GM21515 (cell line): Measurements from ENCODE around the gene GALNT14.

Source experiments
- ATAC-seq: cut with Tn5 transposase; IDR thresholded peaks from one replicate; pipeline ENCODE4 v1.9.1; 2021; ENCODE audit not compliant: unreplicated experiment

The GALNT14 gene

DNA sequence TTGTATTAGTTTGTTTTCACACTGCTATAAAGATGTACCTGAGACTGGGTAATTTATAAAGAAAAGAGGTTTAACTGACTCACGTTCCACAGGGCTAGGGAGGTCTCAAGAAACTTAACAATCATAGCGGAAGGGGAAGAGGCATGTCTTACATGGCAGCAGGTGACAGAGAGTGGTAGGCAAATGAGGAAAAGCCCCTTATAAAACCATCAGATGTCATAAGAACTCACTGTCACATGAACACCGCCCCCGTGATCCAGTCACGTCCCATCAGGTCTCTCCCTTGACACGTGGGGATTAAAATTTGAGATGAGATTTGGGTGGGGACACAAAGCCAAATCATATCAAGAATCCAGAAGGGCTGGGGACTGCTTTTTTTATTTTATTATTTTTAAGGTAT is 120.0 kb downstream of the GALNT14 start:
- ATAC-seq, result no peak

DNA sequence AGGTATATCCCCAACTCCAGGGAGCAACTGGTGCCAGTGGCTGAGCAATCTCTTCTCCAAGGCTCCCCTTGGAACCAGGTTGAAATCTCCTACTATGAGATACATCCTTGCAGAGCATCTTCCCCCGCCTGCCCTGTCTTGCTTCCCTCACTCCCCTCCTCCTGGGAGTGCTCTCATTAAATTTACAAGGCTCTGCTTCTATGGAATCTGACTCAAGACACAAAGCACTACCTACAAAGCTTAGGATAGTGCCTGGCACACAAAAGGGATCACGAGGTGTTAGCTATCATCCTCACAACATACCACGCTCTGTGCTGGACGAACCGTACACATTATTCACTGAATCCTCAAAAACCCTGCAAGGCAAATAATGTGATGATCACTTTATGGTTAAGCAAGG is 121.6 kb downstream of the GALNT14 start:
- no peak for ATAC-seq

GRCh38 chr2:31014516-31014915 is 123.7 kb downstream of the GALNT14 start:
- ATAC-seq, result no peak

DNA sequence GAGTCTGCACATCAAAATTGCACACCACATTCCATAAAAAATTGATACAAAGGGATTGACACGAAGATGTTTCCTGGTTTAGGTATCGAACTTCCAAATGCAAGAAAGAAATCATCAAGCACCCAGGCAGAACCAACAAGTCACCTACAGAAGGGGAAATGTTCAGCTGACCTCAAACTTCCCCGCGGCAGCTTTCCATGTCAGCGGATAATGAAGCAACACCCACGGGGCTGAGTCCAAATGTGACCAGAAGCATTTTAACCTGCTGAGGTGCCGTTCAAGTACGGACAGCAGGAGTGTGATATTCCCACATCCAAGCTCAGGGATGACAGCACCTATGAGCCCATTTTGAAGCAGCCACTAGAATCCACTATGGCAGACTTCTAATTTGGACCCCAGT is 124.9 kb downstream of the GALNT14 start:
- ATAC-seq, result no peak

DNA sequence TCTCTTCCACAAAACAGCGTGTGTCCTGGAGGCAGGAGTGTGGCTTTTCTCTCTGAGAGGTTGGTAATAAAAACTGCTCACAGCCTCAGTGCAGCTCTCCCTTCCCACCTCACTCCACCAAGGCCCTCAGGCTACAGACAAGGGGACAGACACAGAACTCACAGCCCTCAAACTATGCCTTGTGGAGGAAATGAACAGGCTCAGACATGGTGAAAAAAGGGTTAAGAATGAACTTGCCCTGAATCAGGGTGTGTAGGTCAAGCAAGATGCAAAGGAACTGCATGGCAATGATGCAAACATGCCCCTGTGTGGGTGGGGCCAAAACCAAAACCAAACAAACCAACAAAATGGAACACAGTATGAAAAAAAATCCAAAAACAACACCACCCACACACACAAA is 125.8 kb downstream of the GALNT14 start:
- no peak for ATAC-seq

- ATAC-seq, result no peak
Measured at GRCh38 chr2:31011587-31011986, 126.7 kb downstream of the GALNT14 start.

- ATAC-seq, result no peak
Measured at GRCh38 chr2:31008561-31009114, 129.6 kb downstream of the GALNT14 start.

GRCh38 chr2:31004257-31004656 is 134.0 kb downstream of the GALNT14 start:
- no peak for ATAC-seq

GRCh38 chr2:31003749-31004148 is 134.5 kb downstream of the GALNT14 start:
- no peak for ATAC-seq

GRCh38 chr2:31002537-31003150 is 135.6 kb downstream of the GALNT14 start:
- no peak for ATAC-seq

DNA sequence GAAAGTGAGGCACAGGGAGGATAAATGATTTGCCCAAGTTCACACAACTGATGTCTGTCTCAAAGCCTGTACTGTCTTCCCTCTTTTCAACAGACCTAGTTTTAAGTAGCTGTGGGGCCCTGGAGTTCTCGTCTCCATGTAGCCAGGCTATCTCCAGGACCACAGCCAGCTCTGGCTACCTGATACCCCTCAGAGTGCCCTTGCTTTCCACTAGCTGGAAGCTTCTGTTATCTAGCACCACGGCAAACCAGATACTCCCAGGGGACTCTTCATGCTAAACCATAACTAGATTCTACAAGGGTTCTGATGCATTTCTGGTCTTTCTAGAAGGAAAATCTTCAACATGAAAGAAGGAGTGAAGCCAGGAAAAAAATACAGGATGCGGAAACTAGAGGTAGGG is 137.3 kb downstream of the GALNT14 start:
- ATAC-seq, result no peak

GRCh38 chr2:30998672-30999071 is 139.6 kb downstream of the GALNT14 start:
- no peak for ATAC-seq

DNA sequence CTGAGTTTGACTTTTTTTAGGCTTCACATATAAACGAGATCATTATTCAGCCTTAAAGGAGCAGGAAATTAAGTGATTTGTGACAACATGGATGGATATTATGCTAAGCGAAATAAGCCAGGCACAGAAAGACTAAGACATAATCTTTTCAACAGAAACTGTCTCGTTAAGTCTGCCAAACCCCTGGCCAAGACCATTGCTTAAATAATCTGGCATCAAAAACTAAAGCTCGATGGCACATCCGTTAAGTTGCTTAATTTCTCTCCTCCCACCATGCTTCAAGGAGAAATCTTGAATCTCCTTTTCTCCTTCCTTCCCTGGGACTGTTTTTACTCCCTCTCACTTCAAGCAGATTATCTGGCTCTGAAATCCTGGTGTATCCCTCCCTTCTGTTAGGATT is 140.3 kb downstream of the GALNT14 start:
- ATAC-seq, result no peak

DNA sequence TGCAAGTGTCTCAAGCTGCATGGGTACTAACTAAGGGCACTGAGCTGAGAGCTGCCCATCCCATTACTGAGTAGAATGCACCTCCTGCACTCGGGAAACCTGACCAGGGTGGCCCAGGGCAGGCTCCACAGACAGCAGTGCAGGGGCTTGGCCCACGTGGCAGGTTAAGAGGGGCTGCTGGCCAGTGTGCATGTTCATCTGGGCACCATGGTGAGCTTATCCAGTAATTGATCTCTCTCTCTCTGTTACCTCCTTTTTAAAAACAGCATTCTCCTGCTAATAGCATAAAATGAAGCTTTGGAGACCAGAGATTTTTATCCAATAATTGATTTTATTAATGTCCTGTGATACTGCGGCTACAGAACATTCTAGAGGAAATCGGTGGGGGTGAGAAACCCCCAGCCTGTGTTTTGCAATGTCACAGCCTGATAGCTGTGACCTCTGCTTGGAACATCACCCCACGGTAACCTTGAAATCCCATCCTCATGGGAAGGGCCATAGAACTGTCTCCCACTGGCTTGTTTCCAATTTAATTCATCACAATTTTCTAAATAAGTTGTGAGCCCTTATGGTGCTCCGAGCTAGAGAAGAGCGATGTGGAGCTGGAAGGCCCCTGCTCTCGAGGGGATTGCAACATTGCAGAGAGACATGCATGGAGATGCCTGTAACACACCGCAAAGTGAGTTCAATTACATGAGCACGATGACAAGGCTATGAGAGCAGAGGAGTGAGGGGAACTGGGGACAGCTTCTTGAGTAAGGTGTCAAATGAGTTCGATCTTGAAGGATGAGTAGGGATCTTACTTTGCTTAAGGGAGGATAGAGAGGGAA is 143.8 kb downstream of the GALNT14 start:
- no peak for ATAC-seq

- no peak for ATAC-seq
Measured at GRCh38 chr2:30992781-30993180, 145.5 kb downstream of the GALNT14 start.

DNA sequence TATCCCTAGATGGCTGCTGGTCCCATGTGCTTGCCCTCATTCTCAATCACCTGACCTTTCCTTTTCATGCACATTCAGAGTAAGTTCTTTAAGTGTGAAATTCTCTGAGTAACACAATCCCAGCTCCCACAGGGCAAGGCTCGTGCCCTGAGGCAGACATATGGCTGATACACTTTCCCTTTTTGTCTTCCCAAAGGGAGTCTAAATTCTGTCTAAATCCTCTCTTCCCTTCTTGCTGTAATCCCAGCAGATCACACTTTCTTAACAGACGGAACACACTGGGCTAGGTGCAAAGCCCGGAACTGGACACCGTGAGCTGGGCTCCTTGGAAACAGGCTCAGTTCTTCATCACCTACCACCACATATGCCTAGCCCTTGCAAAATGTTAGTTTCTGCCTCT is 147.6 kb downstream of the GALNT14 start:
- no peak for ATAC-seq

DNA sequence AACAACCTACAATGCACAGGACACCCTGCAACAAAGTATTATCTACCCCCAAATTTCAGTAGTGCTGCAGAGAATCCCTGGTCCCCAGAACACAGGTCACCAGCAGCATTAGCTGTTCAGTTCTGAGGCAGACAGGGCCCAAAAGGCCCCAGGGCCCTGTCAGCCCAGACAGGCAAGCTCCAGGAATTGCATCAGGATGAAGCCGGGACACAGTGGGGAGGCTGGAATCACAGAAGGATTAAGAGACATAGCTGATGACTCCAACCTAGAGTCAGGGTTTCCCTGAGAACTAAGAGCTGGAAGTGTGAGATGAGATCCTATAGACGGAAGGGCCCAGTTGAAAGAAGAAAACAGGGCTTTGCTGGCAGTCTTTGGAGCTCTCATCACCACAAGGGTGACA is 148.1 kb downstream of the GALNT14 start:
- no peak for ATAC-seq

- no peak for ATAC-seq
Measured at GRCh38 chr2:30989746-30990145, 148.5 kb downstream of the GALNT14 start.

GRCh38 chr2:30987566-30987965 is 150.7 kb downstream of the GALNT14 start:
- no peak for ATAC-seq

- no peak for ATAC-seq
Measured at GRCh38 chr2:30986231-30986580, 152.0 kb downstream of the GALNT14 start.

GRCh38 chr2:30985493-30986230 is 152.6 kb downstream of the GALNT14 start:
- no peak for ATAC-seq

GRCh38 chr2:30984148-30984547 is 154.1 kb downstream of the GALNT14 start:
- no peak for ATAC-seq
